GM06990 (cell line): ENCODE measurements around the gene BCL11B.

Source experiments
- DNase-seq: peaks from one replicate; pipeline ENCODE4 v3.0.0-alpha.2; 2011; ENCODE audit not compliant: insufficient read length; ENCODE audit errors: extremely low read depth
- H3K27me3 ChIP-seq: replicated peaks from 2 replicates; pipeline ENCODE4 v1.6.0; 2011; ENCODE audit warnings: low read length; ENCODE audit not compliant: control insufficient read depth, insufficient read depth
- H3K36me3 ChIP-seq: 2 replicates; pipeline ENCODE4 v1.5.1; 2011; ENCODE audit warnings: low read length; ENCODE audit not compliant: control insufficient read depth, insufficient read depth
- H3K4me3 ChIP-seq: replicated peaks from 2 replicates; pipeline ENCODE4 v1.5.1; 2011; ENCODE audit warnings: low read depth, mild to moderate bottlenecking, control low read depth, low read length
- TF ChIP-seq, protein P1 (sequence below): IDR thresholded peaks from 2 replicates; pipeline ENCODE4 v1.5.1; 2011; ENCODE audit warnings: low read length, control low read depth, mild to moderate bottlenecking, inconsistent platforms; ENCODE audit not compliant: insufficient read depth, poor library complexity, severe bottlenecking

The BCL11B gene

GRCh38 chr14:99173506-99173905 is 98.5 kb downstream of the BCL11B start:
- no peak for DNase-seq
- Histone ChIP-seq H3K36me3 (no peaks in the 10 kb centered on the region), H3K4me3 (no peak overlapping the region), H3K27me3 (no peaks in the 10 kb centered on the region)
- TF ChIP-seq, protein P1, sequence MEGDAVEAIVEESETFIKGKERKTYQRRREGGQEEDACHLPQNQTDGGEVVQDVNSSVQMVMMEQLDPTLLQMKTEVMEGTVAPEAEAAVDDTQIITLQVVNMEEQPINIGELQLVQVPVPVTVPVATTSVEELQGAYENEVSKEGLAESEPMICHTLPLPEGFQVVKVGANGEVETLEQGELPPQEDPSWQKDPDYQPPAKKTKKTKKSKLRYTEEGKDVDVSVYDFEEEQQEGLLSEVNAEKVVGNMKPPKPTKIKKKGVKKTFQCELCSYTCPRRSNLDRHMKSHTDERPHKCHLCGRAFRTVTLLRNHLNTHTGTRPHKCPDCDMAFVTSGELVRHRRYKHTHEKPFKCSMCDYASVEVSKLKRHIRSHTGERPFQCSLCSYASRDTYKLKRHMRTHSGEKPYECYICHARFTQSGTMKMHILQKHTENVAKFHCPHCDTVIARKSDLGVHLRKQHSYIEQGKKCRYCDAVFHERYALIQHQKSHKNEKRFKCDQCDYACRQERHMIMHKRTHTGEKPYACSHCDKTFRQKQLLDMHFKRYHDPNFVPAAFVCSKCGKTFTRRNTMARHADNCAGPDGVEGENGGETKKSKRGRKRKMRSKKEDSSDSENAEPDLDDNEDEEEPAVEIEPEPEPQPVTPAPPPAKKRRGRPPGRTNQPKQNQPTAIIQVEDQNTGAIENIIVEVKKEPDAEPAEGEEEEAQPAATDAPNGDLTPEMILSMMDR: no peak

DNA sequence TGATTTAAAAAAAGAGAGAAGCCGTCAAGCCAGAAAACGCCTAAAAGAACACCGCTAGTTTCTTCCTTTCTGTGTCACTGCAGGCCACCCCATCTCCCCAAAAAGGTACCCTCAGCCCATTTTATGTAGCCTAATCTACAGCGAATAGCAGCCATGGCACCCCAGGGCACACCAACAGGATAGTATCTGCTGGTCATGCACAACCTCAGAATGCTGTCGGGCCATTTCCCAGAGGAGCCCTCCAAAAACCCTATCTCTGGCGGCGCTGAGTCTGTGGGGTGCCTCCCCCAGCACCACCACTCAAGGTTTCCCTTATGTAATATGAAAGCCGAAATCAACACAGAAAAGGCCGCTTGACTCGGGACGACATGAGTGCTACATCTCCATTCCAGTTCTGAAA is 98.9 kb downstream of the BCL11B start:
- TF ChIP-seq, protein P1: no peak
- no peak for DNase-seq
- no peak overlapping the region for H3K4me3 ChIP-seq
- H3K36me3 ChIP-seq: no peaks in the 10 kb centered on the region
- no peaks in the 10 kb centered on the region for H3K27me3 ChIP-seq

GRCh38 chr14:99171396-99171795 is 100.6 kb downstream of the BCL11B start:
- no peak for DNase-seq
- Histone ChIP-seq H3K36me3 (no peaks in the 10 kb centered on the region), H3K27me3 (no peaks in the 10 kb centered on the region), H3K4me3 (no peak overlapping the region)
- TF ChIP-seq, protein P1: no peak

DNA sequence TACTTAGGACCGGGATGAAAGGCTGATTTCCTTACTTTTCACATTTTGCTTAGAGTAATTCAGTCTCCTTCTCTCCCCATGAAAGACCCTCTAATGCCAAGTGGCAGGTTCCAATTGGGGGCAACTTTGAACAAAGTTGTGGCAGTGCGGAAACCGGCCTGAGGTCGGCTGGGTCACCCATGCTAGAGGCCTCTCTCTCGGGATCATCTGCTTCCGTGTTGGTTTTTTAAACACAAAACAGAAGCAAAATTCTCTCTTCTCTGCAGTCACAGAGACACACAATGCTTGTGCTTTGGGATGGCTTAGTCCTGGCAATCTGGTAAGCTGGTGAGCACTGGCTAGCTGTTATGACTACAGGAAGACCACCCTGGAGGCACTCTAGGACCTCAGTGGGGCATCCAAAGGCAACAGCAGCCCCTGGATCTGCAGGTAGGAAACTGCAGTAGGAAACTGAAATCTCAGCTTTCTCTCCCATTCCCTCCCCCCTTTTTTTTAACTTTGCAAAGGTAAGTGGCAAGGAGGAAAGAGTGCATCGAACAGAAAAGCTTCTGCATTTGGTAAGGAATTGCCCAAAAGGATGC is 102.1 kb downstream of the BCL11B start:
- H3K27me3 ChIP-seq: no peaks in the 10 kb centered on the region

DNA sequence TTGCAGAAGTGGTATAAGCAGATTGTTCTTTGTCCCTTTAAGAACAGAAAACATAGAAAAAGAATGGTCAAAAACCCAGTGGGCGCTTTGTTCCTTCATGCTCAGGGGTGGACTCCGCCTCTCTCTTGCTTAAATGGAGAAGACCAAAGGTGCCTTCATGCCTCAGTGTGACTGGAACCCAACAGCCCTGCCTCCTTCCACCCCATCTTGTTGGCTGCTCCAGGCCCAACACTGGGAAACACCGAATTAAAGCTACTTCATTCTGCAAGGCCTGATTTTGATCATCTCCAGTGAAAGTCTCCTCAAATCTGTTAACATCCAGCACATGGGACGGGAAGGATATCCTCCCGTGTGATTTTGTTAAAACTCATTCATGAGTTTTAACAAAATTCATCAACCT is 103.7 kb downstream of the BCL11B start:
- H3K36me3 ChIP-seq: no peaks in the 10 kb centered on the region
- TF ChIP-seq, protein P1: no peak
- no peak for DNase-seq
- no peaks in the 10 kb centered on the region for H3K27me3 ChIP-seq
- no peak overlapping the region for H3K4me3 ChIP-seq

More for the DNA sequence above, 102.1 kb downstream of the BCL11B start:
- DNase-seq: no peak
- TF ChIP-seq, protein P1: no peak
- H3K36me3 ChIP-seq: no peaks in the 10 kb centered on the region
- no peak overlapping the region for H3K4me3 ChIP-seq

- no peak overlapping the region for H3K4me3 ChIP-seq
- TF ChIP-seq, protein P1: no peak
- no peak for DNase-seq
- no peaks in the 10 kb centered on the region for H3K36me3 ChIP-seq
- no peaks in the 10 kb centered on the region for H3K27me3 ChIP-seq
Observed at GRCh38 chr14:99166506-99166905, 105.5 kb downstream of the BCL11B start.
